ENCODE measurements around the gene USP51.
"Not testable (repeated sequence)": the region's sequence is repeated elsewhere in the genome, so short reads cannot be mapped to it uniquely, and the experiment has no call there.

The USP51 gene

GRCh38 chrX:55464050-55464449 lies 25.6 kb downstream of the USP51 start:
- DNase-seq: not testable (repeated sequence)

GRCh38 chrX:55459926-55460325 lies 29.7 kb downstream of the USP51 start:
- not testable (repeated sequence) for DNase-seq

DNA sequence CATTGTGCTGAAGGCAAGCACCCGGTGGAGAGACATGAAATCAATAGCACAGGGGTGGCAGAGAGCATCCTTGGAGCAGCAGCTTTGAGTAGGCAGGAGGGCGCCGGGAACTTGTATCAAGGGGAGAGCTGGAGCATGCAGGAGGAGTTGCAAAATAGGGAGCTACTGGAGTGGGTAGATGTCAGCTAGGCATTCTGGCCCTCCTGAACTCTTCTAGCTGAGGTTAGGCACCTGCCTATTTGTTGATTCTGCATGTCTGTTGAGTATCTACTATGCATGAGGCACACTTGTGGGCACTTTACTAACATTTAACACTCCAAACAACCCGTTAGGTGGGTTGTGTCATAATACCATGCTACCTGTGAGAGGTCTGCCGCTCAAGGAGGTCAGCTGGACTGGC lies 30.2 kb downstream of the USP51 start:
- DNase-seq: not testable (repeated sequence)

GRCh38 chrX:55455708-55456107 lies 33.9 kb downstream of the USP51 start:
- not testable (repeated sequence) for DNase-seq

DNA sequence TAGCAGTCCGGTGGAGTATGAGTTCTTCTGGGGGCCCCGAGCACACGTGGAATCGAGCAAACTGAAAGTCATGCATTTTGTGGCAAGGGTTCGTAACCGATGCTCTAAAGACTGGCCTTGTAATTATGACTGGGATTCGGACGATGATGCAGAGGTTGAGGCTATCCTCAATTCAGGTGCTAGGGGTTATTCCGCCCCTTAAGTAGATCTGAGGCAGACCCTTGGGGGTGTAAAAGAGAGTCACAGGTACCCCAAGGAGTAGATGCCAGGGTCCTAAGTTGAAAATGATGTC lies 36.9 kb downstream of the USP51 start:
- DNase-seq: peak in 1 of 2 donors; percentile 1

DNA sequence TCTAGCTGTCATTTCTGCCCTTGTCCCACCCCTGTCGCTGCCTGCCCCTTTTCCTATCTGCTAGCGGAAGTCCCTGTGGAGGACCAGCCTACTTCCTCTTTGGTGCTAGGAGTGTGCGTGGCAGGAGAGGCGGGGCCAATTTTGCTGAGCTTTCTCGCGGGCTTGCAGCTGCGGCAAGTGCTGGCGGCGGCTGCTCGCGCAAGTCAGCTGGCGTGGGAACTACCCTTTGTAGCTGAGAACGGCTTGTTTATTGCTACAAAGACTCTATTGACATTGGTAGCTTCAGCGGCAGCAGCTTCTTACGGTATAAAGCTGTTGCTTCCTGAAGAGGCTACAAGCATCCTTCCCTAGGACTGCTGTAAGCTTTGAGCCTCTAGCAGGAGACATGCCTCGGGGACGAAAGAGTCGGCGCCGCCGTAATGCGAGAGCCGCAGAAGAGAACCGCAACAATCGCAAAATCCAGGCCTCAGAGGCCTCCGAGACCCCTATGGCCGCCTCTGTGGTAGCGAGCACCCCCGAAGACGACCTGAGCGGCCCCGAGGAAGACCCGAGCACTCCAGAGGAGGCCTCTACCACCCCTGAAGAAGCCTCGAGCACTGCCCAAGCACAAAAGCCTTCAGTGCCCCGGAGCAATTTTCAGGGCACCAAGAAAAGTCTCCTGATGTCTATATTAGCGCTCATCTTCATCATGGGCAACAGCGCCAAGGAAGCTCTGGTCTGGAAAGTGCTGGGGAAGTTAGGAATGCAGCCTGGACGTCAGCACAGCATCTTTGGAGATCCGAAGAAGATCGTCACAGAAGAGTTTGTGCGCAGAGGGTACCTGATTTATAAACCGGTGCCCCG lies 37.4 kb downstream of the USP51 start, which contains the start of gene MAGEH1:
Gene MAGEH1 (plus strand): TSS at position 138 of the 843 bp plus-strand sequence. CDS start 248 bp downstream, at position 386.
- DNase-seq: peak; percentile 80 to 84

DNA sequence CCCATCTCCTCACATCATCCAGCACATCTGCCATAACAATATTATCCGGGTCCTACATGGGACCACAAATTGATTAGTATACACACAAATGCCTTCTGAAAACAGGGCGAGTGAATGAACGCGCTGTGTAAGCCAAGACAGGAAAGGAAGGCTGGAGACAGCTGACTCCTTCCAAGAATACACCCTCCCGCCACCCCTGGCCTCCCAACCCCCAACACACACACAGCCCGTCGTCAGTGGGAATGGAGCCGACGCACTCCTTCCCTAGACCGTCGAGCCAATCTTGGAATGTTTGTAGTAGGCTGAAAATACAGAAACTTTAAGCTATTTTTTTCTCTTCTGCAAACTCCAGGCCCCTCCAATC lies 38.0 kb downstream of the USP51 start:
- no peak for DNase-seq

GRCh38 chrX:55451141-55451540 lies 38.5 kb downstream of the USP51 start:
- no peak for DNase-seq

DNA sequence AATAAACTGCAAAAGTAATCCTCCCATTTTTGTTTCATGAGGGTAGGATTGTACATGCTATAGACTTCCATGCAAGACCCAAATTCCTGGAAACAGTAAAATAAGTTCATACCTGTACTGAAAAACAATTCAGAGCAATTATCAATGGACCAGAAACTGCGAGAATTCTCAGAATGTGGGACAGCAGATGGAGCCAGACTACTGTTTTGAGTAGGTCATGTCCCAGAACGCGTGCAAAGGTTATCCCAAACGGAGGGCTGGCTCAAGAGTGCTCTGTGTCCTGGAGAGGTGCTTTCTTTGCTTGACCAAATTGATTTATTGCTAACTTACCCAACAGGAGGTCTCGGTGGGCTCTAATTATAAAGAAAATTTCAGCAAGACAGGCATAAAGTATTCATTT lies 39.4 kb downstream of the USP51 start:
- no peak for DNase-seq

DNA sequence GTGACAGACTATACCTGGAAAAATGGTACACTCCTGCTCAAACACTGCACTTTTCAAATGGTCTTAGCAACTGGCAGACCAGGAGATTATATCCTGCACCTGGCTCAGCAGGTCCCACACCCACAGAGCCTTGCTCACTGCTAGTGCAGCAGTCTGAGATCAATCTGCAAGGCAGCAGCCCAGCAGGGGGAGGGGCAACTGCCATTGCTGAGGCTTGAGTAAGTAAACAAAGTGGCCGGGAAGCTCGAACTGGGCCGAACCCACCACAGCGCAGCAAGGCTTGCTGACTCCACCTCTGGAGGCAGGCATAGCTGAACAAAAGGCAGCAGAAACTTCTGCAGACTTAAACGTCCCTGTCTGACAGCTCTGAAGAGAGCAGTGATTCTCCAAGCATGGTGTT lies 46.2 kb downstream of the USP51 start:
- DNase-seq: not testable (repeated sequence)
